Embryonic facial prominence (tissue), 1 donor: Measurements from ENCODE around the gene REXO4.
"Not testable (repeated sequence)": the region's sequence is repeated elsewhere in the genome, so short reads cannot be mapped to it uniquely, and the experiment has no call there.

Source experiments
- DNase-seq: peaks from one replicate; pipeline ENCODE4 v3.0.0-alpha.2; 2016; ENCODE audit errors: extremely low spot score

REXO4 gene

GRCh38 chr9:133451865-133452264 lies 34.1 kb upstream of the REXO4 start:
- DNase-seq = not testable (repeated sequence)

GRCh38 chr9:133449760-133450159 lies 31.9 kb upstream of the REXO4 start:
- DNase-seq = no peak

- no peak for DNase-seq
Observed at GRCh38 chr9:133448487-133448972, 30.7 kb upstream of the REXO4 start.

- DNase-seq = no peak
Observed at GRCh38 chr9:133445293-133445969, 27.6 kb upstream of the REXO4 start.

GRCh38 chr9:133443982-133444381 lies 26.2 kb upstream of the REXO4 start:
- DNase-seq = no peak

GRCh38 chr9:133443248-133443647 lies 25.4 kb upstream of the REXO4 start:
- DNase-seq = no peak

- no peak for DNase-seq
Observed at GRCh38 chr9:133441571-133441970, 23.8 kb upstream of the REXO4 start.

GRCh38 chr9:133440874-133441273 lies 23.1 kb upstream of the REXO4 start:
- no peak for DNase-seq

- no peak for DNase-seq
Observed at GRCh38 chr9:133439337-133439736, 21.5 kb upstream of the REXO4 start.

- DNase-seq = no peak
Observed at GRCh38 chr9:133437753-133438531, 20.1 kb upstream of the REXO4 start.

GRCh38 chr9:133436681-133437080 lies 18.9 kb upstream of the REXO4 start:
- no peak for DNase-seq

GRCh38 chr9:133433351-133433843 lies 15.6 kb upstream of the REXO4 start:
- no peak for DNase-seq

- no peak for DNase-seq
Observed at GRCh38 chr9:133430244-133430643, 12.4 kb upstream of the REXO4 start.

GRCh38 chr9:133429641-133430161 lies 11.9 kb upstream of the REXO4 start:
- no peak for DNase-seq

GRCh38 chr9:133429214-133429613 lies 11.4 kb upstream of the REXO4 start:
- no peak for DNase-seq

GRCh38 chr9:133428617-133429101 lies 10.8 kb upstream of the REXO4 start:
- DNase-seq = no peak

GRCh38 chr9:133427658-133428348 lies 10.0 kb upstream of the REXO4 start:
- no peak for DNase-seq

- no peak for DNase-seq
Observed at GRCh38 chr9:133426011-133426410, 8.2 kb upstream of the REXO4 start.

GRCh38 chr9:133425049-133425632 lies 7.3 kb upstream of the REXO4 start:
- no peak for DNase-seq

GRCh38 chr9:133424187-133424586 lies 6.4 kb upstream of the REXO4 start:
- no peak for DNase-seq

GRCh38 chr9:133423216-133423615 lies 5.4 kb upstream of the REXO4 start:
- no peak for DNase-seq
